ENCODE results near the gene OLIG3. TPM values are rescaled to one million over a fixed set of nuclear protein-coding genes. Genes with fewer than 3 reads are reported as not detected.

OLIG3 gene
- not detected for total RNA-seq

DNA sequence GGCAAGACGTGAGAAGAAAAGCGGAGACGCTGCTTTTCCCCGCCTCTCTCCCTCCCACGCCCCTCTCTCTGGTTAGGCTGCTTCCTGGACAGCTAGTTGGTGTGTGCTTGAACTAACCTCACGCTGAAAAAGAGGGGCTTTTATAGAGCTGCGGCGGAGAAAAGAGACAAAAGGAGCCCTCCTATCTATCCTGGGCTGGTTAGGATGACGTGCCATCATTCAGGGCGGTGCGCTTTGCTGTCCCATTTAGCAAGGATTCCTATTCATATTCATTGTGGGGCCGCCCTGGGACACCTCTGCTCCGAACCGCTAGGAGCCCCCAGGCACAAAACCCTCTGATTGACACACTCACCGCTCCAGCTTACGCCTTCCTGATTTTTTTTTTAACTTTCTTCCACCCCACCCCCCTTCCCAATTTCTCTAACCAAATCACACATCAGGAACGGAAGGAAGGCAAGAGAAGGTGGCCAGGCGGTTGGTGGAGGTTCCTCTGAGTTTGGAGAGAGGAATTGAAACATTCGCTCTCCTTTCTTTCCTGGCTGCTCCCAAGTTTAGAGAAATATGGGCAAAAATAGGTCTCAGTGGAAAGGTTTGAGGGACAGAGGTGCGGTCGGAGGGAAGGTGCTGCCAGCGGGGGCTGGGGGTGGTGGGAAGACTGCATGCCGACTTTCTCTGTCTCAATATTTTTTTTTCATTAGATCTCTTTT, at the start of gene OLIG3:
Gene OLIG3, minus strand, starts transcription at position 114 of the 707 bp plus-strand sequence. CDS start 224 bp downstream, outside the sequence.

